H9 (cell line): ENCODE data around the gene NXN. TPM values are rescaled to one million over a fixed set of nuclear protein-coding genes. Genes with fewer than 3 reads are reported as not detected.

Experiments used
- DNase-seq: peaks from one replicate; pipeline ENCODE4 v3.0.0-alpha.2; 2017
- H2AFZ ChIP-seq: one replicate; pipeline ENCODE4 v1.6.1; 2013; ENCODE audit warnings: mild to moderate bottlenecking, low read length, control low read depth, moderate library complexity
- H2AK5ac ChIP-seq: 2 replicates; pipeline ENCODE4 v1.6.1; 2013; ENCODE audit warnings: low read length, control low read depth, mixed read lengths; ENCODE audit not compliant: insufficient read length
- H2BK120ac ChIP-seq: one replicate; pipeline ENCODE4 v1.6.1; 2013; ENCODE audit warnings: low read depth, mild to moderate bottlenecking, low read length, control low read depth, inconsistent platforms; ENCODE audit not compliant: poor library complexity, severe bottlenecking
- H2BK12ac ChIP-seq: 2 replicates; pipeline ENCODE4 v1.6.1; 2013; ENCODE audit warnings: low read length, control low read depth, mixed read lengths, low read depth; ENCODE audit not compliant: insufficient read length
- H2BK15ac ChIP-seq: 2 replicates; pipeline ENCODE4 v1.6.1; 2013; ENCODE audit warnings: low read depth, low read length, control low read depth
- H2BK20ac ChIP-seq: one replicate; pipeline ENCODE4 v1.6.1; 2013; ENCODE audit warnings: low read depth, mild to moderate bottlenecking, low read length, control low read depth, inconsistent platforms; ENCODE audit not compliant: poor library complexity, severe bottlenecking
- H2BK5ac ChIP-seq: 2 replicates; pipeline ENCODE4 v1.6.1; 2013; ENCODE audit warnings: low read length, control low read depth, mixed read lengths; ENCODE audit not compliant: insufficient read length
- H3K14ac ChIP-seq: 2 replicates; pipeline ENCODE4 v1.6.1; 2013; ENCODE audit warnings: low read length, control low read depth; ENCODE audit not compliant: insufficient read depth
- H3K18ac ChIP-seq: 2 replicates; pipeline ENCODE4 v1.6.1; 2013; ENCODE audit warnings: low read depth, mild to moderate bottlenecking, mixed read lengths, low read length, control low read depth; ENCODE audit not compliant: insufficient read length
- H3K23ac ChIP-seq: 2 replicates; pipeline ENCODE4 v1.6.1; 2013; ENCODE audit warnings: low read length, control low read depth, mixed read lengths, low read depth; ENCODE audit not compliant: insufficient read length
- H3K23me2 ChIP-seq: 2 replicates; pipeline ENCODE4 v1.6.1; 2013; ENCODE audit warnings: low read depth, mild to moderate bottlenecking, mixed read lengths, low read length, control low read depth; ENCODE audit not compliant: insufficient read length, poor library complexity, severe bottlenecking
- H3K27ac ChIP-seq: 2 replicates; pipeline ENCODE4 v1.5.1; 2013; ENCODE audit warnings: low read length, control low read depth, mixed read lengths, low read depth; ENCODE audit not compliant: insufficient read length
- H3K27me3 ChIP-seq: 2 replicates; pipeline ENCODE4 v1.6.1; 2013; ENCODE audit warnings: low read length, control low read depth, inconsistent platforms; ENCODE audit not compliant: insufficient read depth
- H3K4ac ChIP-seq: 2 replicates; pipeline ENCODE4 v1.6.1; 2013; ENCODE audit warnings: low read depth, mild to moderate bottlenecking, control low read depth, inconsistent platforms, low read length, moderate library complexity
- H3K4me1 ChIP-seq: 2 replicates; pipeline ENCODE4 v1.6.1; 2013; ENCODE audit warnings: low read length, control low read depth, inconsistent platforms; ENCODE audit not compliant: insufficient read depth
- H3K4me2 ChIP-seq: 2 replicates; pipeline ENCODE4 v1.6.1; 2013; ENCODE audit warnings: low read length, control low read depth, mixed read lengths; ENCODE audit not compliant: insufficient read length, insufficient read depth
- H3K56ac ChIP-seq: 2 replicates; pipeline ENCODE4 v1.6.1; 2013; ENCODE audit warnings: low read depth, mild to moderate bottlenecking, mixed read lengths, low read length, control low read depth; ENCODE audit not compliant: insufficient read length
- H3K79me1 ChIP-seq: 2 replicates; pipeline ENCODE4 v1.6.1; 2013; ENCODE audit warnings: low read depth, mild to moderate bottlenecking, moderate library complexity, low read length, control low read depth, inconsistent platforms; ENCODE audit not compliant: insufficient read depth, poor library complexity, severe bottlenecking
- H3K79me2 ChIP-seq: 2 replicates; pipeline ENCODE4 v1.6.1; 2013; ENCODE audit warnings: low read length, control low read depth, inconsistent platforms; ENCODE audit not compliant: insufficient read depth
- H3K9ac ChIP-seq: 2 replicates; pipeline ENCODE4 v1.6.1; 2013; ENCODE audit warnings: low read length, control low read depth, mixed read lengths; ENCODE audit not compliant: insufficient read length; ENCODE audit errors: extremely low read depth
- H3K9me3 ChIP-seq: one replicate; pipeline ENCODE4 v1.6.1; 2013; ENCODE audit warnings: low read depth, low read length, inconsistent platforms; ENCODE audit not compliant: control insufficient read depth
- H3T11ph ChIP-seq: one replicate; pipeline ENCODE4 v1.6.1; 2013; ENCODE audit warnings: mild to moderate bottlenecking, low read length, control low read depth, inconsistent platforms
- H4K20me1 ChIP-seq: one replicate; pipeline ENCODE4 v1.6.1; 2013; ENCODE audit not compliant: control insufficient read depth, insufficient read length, insufficient read depth
- H4K5ac ChIP-seq: 2 replicates; pipeline ENCODE4 v1.6.1; 2013; ENCODE audit warnings: low read depth, mild to moderate bottlenecking, mixed read lengths, low read length, control low read depth; ENCODE audit not compliant: insufficient read length
- H4K8ac ChIP-seq: replicated peaks from 2 replicates; pipeline ENCODE4 v1.6.1; 2013; ENCODE audit warnings: low read length, control low read depth, mixed read lengths, low read depth; ENCODE audit not compliant: insufficient read length
- H4K91ac ChIP-seq: 2 replicates; pipeline ENCODE4 v1.6.1; 2013; ENCODE audit warnings: low read depth, mild to moderate bottlenecking, moderate library complexity, mixed read lengths, low read length, control low read depth; ENCODE audit not compliant: insufficient read length
- H3K27ac Mint-ChIP-seq, 3 experiments: 2 replicates in 2 of 3; 3 replicates in 1 of 3; pipeline ENCODE4 v1.8.0; 2020 to 2021; ENCODE audit warnings: mixed read lengths in 3 of 3, mild to moderate bottlenecking in 1 of 3, moderate library complexity in 1 of 3
- H3K27me3 Mint-ChIP-seq: 2 replicates; pipeline ENCODE4 v1.8.0; 2021; ENCODE audit warnings: low read depth, mild to moderate bottlenecking, moderate library complexity, mixed read lengths
- H3K36me3 Mint-ChIP-seq, 3 experiments: 2 replicates in 2 of 3; 3 replicates in 1 of 3; pipeline ENCODE4 v1.8.0; 2020 to 2021; ENCODE audit warnings: low read depth in 3 of 3, mixed read lengths in 3 of 3; ENCODE audit not compliant: insufficient read depth in 1 of 3
- H3K4me1 Mint-ChIP-seq, 2 experiments: 2 replicates each; pipeline ENCODE4 v1.8.0; 2020; ENCODE audit warnings: mixed read lengths in 2 of 2
- H3K4me3 Mint-ChIP-seq, 2 experiments: 2 replicates in 1 of 2; 3 replicates in 1 of 2; pipeline ENCODE4 v1.8.0; 2020 to 2021; ENCODE audit warnings: mild to moderate bottlenecking in 2 of 2, mixed read lengths in 2 of 2, moderate library complexity in 1 of 2
- H3K9me3 Mint-ChIP-seq, 2 experiments: 2 replicates in 1 of 2; 3 replicates in 1 of 2; pipeline ENCODE4 v1.8.0; 2020; ENCODE audit warnings: mild to moderate bottlenecking in 2 of 2, mixed read lengths in 2 of 2, moderate library complexity in 1 of 2
- CTCF ChIP-seq: fragments of 200-600 bp; sonication (generic); conservative IDR thresholded peaks from 3 replicates; pipeline ENCODE4 v1.8.0; 2021; ENCODE audit warnings: antibody characterized with exemption, mild to moderate bottlenecking
- WGBS: extraction: QIAGEN DNeasy Blood & Tissue Kit; methylation state at CpG from one replicate; pipeline ENCODE4 v1.1.7; 2013; ENCODE audit warnings: missing lambda C conversion rate, low lambda C conversion rate, mixed read lengths; ENCODE audit not compliant: insufficient read length; ENCODE audit errors: extremely low coverage; 5-methylcytosine and 5-hydroxymethylcytosine counted together
- total RNA-seq: library from RNA; stranded (reverse); gene quantifications from 2 replicates; pipeline ENCODE4 v1.2.1, GENCODE V29; 2021

NXN gene
- total RNA-seq, 1 experiment from 2014 or later = 93.6 TPM

GRCh38 chr17:1011138-1011537, 31.6 kb upstream of the NXN start:
- H2BK120ac ChIP-seq = no peak overlapping the region
- H4K5ac ChIP-seq = no peak overlapping the region
- H3K4me1 ChIP-seq = no peaks in the 10 kb centered on the region
- no peak for TF ChIP-seq CTCF
- Mint-ChIP-seq H3K4me3 (no peak overlapping the region), H3K27me3 (0 out of 2 replicates have a peak, but pooled peaks cover 2% of the 10 kb centered on the region), H3K4me1 (no peaks in the 10 kb centered on the region), H3K36me3 (no peaks in the 10 kb centered on the region), H3K9me3 (no peaks in the 10 kb centered on the region), H3K27ac (no peak overlapping the region)
- H3K9ac ChIP-seq = no peak overlapping the region
- no peak for DNase-seq
- H3K18ac ChIP-seq = no peak overlapping the region
- WGBS = no CpG with 5 or more reads among the region's 10 CpGs
- H3K4me2 ChIP-seq = no peak overlapping the region
- no peak overlapping the region for H3K27ac ChIP-seq
- no peak overlapping the region for H2BK20ac ChIP-seq
- no peaks in the 10 kb centered on the region for H3K79me2 ChIP-seq
- no peak overlapping the region for H3K14ac ChIP-seq
- no peak overlapping the region for H3K56ac ChIP-seq
- H3K9me3 ChIP-seq = no peaks in the 10 kb centered on the region
- H3K79me1 ChIP-seq = no peaks in the 10 kb centered on the region
- no peak overlapping the region for H2BK12ac ChIP-seq
- H3T11ph ChIP-seq = no peak overlapping the region
- H2AFZ ChIP-seq = no peak overlapping the region
- H4K20me1 ChIP-seq = no peaks in the 10 kb centered on the region
- H4K8ac ChIP-seq = no peak overlapping the region
- H3K4ac ChIP-seq = no peak overlapping the region
- H3K23ac ChIP-seq = no peak overlapping the region
- H2BK15ac ChIP-seq = no peak overlapping the region
- no peak overlapping the region for H2BK5ac ChIP-seq
- no peak overlapping the region for H4K91ac ChIP-seq
- H3K27me3 ChIP-seq = no peaks in the 10 kb centered on the region
- H3K23me2 ChIP-seq = no peaks in the 10 kb centered on the region
- H2AK5ac ChIP-seq = no peak overlapping the region
